Limb (tissue), 2 donors: ENCODE measurements around the gene ICAM4.
A peak's percentile ranks its signal among the peaks of the same experiment; 100 is the strongest.
"Not testable (repeated sequence)": the region's sequence is repeated elsewhere in the genome, so short reads cannot be mapped to it uniquely, and the experiment has no call there.

Experiments
- DNase-seq, 2 donors: peaks; one replicate each; pipeline ENCODE4 v3.0.0-alpha.2; 2016; ENCODE audit errors: extremely low spot score in 2 of 2

The ICAM4 gene

DNA sequence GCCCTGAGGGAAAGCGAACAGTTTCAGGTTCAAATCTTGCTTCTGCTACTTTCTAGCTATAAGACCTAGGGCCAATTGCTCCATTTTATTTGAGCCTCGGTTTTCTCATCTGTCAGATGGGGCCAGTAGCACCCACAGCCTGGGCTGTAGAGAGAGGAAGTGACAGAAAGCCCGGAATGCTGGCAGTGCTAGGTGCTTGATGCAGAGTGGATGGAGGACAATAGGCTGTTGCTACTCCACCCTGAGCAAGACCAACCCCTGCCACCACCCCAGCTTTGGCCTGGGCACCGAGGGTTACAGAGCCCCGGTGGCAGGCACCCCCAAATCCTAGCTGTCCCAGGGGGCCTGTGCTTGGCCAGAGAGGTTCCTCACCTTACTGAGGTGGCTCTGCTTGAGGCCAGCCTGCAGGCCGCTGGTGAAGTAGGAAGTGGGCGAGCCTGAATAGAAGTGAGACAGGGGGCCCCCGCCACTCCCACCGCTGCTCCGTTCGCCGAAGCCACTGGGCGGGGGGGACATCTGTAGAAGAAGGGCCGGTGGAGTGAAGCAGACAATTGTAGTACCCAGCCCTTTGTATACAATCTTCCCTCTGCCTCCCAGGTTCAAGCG is 31.2 kb downstream of the ICAM4 start:
- DNase-seq, result no peak

- DNase-seq, result no peak
Observed at GRCh38 chr19:10318807-10319682, 32.3 kb downstream of the ICAM4 start.

DNA sequence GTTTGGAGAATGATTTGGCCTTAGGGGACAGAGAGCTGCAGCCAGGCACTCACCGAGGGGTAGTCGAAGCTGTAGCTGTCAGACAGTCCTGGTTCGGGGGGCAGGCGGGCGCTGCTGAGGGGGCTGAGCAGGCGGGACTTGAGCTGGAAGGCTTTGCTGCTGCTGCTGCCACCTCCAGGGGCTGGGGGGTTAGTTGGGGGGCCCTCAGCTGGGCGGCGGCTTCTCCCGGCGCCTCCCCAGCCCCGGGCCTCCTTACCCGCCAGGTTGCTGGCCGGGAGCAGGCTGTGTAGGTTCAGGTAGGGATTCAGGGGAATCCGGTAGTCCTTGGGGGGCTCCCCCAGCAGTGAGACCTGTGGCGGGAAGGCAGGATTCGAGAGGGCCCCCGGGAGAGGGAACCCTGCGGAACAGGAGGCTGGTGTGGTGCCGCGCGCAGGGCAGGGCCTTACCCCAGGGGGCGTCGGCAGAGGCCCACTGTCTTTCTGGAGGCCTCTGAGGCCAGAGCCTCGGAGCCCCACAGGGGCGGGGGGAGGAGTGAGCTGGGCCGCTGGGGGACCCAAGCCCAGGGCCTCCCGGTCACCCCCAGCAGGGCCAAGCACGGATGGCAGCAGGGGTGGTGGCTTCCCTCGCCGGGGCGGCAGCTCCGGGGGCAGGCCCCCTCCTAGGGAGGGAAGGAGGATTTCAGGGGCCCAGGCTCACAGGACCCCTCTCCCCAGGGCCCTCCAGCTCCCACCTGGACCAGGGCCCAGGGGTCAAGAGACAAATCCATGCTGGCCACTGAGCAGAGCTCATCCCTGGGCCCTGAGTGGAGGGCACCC is 34.1 kb downstream of the ICAM4 start:
- DNase-seq, result no peak

- no peak for DNase-seq
Observed at GRCh38 chr19:10321417-10321797, 34.7 kb downstream of the ICAM4 start.

- DNase-seq, result no peak
Observed at GRCh38 chr19:10321874-10322835, 35.4 kb downstream of the ICAM4 start.

GRCh38 chr19:10325732-10326131 is 39.0 kb downstream of the ICAM4 start:
- DNase-seq, result no peak

DNA sequence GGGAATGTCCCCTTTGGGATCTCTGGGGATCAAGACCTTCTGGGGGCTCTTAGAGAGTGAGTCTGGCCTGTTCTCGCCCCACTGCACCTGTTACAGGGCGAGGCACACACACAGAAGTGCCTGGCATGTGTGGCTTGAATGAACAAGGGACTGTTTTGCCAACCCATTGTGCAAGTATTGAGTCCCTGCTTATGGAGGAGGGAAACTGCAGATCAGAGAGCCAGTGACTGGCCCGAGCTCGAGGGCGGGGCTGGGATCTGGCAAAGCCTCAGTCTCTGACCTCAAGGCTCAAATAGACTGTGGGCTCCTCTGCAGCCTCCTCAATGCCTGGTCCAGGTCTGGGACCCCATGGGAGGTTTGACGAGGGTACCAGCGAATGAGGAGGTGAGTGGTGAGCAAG is 41.0 kb downstream of the ICAM4 start:
- no peak for DNase-seq

GRCh38 chr19:10328558-10329429 is 42.0 kb downstream of the ICAM4 start:
- DNase-seq, result no peak

GRCh38 chr19:10329555-10329954 is 42.8 kb downstream of the ICAM4 start:
- DNase-seq, result no peak

DNA sequence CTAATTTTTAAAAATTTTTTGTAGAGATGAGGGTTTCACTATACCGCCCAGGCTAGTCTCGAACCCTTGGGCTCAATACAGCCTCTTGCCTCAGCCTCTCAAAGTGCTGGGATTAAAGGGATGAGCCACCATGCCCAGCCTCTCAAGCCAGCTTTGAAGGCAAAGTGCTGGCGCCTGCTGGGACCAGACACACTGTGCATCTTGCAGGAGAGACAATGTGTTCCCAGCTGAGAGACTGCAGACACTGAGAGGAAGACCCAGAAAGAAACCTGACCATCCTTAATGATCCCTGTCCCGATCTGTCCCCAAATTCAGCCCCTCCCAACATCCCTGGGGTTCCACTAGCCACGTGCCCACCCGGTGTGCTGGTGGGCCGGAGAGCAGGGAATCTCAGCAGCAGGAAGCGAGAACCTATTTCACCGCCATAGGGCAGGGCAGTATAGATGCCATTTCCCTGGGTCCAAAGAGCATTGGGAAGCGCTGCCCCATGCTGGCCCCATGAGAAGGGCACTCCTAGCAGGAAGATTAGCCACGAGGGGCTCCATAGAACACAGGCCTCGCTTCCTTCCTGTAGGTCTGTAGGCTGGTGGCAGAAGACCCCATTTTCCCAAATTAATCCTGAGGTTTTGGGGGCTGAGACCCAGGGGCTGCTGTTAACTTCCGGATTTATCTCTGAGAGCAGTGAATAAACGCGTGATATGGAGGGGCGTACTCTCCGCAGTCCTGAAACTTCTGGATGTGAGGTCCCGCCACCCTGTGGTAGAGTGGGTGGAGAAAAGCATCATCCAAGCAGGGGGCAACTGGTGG is 45.6 kb downstream of the ICAM4 start:
- DNase-seq, result no peak

DNA sequence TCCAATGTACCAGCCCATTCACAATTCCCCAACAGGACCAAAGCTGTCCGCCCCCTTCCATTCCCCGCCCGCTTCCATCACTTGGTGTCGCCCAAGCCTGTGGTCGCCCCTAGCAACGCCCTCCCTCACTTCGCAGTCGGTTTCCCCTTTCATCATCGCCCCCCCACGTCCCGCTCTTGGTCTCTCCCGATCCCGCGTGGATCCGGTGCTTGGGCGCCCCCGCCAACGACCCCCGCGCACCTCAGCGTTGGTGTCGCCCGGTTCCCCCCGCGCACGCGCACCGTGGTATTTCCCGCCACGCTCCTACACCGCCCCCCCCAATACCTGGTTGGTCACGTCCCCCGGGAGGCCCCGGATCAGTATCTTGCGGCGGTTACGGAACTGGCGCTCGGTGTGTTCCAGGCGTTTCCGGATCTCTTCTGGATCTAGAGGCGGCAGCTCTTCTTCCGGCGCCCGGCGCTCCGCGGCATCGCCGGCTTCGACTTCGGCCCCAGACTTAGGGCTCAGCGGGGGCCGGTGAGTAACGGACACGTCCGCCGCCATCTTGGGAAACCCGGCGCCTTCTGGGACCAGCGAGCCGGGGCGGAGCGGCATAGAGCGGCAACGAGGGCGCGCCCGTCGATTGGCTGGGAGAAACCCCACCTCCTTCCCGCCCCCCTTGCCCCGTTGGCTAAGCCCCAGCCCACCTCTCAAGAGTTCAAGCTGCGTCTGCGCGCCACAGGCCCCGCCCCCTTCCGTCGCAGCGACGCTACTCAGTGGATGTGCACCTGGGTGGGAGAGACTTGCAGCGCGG is 46.4 kb downstream of the ICAM4 start, which contains the start of gene RAVER1:
Gene RAVER1, minus strand, starts transcription at position 565 of the 793 bp plus-strand sequence. Its CDS starts 22 bp downstream, at position 543.
- peak; percentile 97 to 99 for DNase-seq

- DNase-seq, result no peak
Observed at GRCh38 chr19:10333758-10334587, 47.2 kb downstream of the ICAM4 start.

- DNase-seq, result peak; percentile 87 to 90
Observed at GRCh38 chr19:10334588-10335351, 48.0 kb downstream of the ICAM4 start.

DNA sequence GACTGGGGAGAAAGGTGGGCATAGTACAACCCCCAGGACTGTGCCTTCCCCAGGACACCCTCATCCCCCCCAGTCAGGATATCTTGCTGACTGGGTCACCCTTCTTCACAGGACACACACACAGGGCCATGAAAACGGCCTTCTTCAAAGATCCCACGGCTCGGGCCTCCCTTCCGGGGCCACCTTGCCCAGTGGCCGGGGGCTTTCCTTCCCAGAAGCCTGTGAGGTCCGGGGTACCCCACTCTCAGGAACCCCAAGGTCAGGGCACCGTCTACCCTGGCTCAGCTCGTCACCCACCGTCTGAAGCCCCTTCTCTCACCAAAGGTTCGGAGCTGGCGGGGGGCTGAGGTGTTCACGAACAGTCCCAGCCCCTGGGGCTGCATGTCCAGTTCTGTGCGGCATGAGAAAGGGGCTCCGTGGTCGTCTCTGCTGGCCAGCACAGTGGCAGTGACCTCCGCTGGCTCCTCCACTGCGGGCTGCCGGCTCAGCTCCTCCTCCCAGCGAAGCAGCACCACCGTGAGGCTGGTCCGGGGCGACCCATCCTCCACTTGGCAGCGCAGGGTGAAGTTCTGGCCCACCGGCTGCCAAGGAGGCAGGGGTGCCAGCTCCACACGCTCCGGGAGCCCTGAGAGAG is 48.7 kb downstream of the ICAM4 start:
- DNase-seq, result no peak

DNA sequence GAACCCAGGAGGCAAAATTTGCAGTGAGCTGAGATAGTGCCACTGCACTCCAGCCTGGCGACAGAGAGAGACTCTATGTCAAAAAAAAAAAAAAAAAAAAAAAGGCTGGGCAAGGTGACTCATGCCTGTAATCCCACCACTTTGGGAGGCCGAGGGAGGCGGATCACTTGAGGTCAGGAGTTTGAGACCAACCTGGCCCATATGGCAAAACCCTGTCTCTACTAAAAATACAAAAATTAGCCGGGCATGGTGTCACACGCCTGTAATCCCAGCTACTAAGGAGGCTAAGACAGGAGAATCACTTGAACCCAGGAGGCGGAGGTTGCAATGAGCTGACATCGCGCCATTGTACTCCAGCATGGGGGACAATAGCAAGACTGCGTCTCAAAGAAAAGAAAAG is 50.0 kb downstream of the ICAM4 start:
- not testable (repeated sequence) for DNase-seq
